Epithelial cell of esophagus (primary cell): ENCODE results near the gene ENPP1.
"Not testable (repeated sequence)": the region's sequence is repeated elsewhere in the genome, so short reads cannot be mapped to it uniquely, and the experiment has no call there.

ENCODE experiments used
- DNase-seq: peaks from one replicate; pipeline ENCODE4 v3.0.0; 2010; ENCODE audit warnings: low read depth
- H3K4me3 ChIP-seq: 2 replicates; pipeline ENCODE4 v1.5.1; 2011; ENCODE audit warnings: mild to moderate bottlenecking, low read length, control low read depth
- CTCF ChIP-seq: IDR thresholded peaks from 2 replicates; pipeline ENCODE4 v1.5.1; 2011; ENCODE audit warnings: low read depth, mild to moderate bottlenecking, low read length, control low read depth, inconsistent platforms; ENCODE audit not compliant: insufficient read depth; ENCODE audit errors: missing control alignments

Gene ENPP1

GRCh38 chr6:131894493-131895424, 86.9 kb downstream of the ENPP1 start:
- DNase-seq: no peak
- H3K4me3 ChIP-seq: no peak overlapping the region
- no peak for TF ChIP-seq CTCF

GRCh38 chr6:131897050-131897435, 89.2 kb downstream of the ENPP1 start:
- TF ChIP-seq CTCF: no peak
- DNase-seq: no peak
- no peak overlapping the region for H3K4me3 ChIP-seq

GRCh38 chr6:131897621-131898020, 89.8 kb downstream of the ENPP1 start:
- no peak overlapping the region for H3K4me3 ChIP-seq
- TF ChIP-seq CTCF: no peak
- no peak for DNase-seq

GRCh38 chr6:131898718-131899117, 90.9 kb downstream of the ENPP1 start:
- H3K4me3 ChIP-seq: no peak overlapping the region
- no peak for DNase-seq
- no peak for TF ChIP-seq CTCF

GRCh38 chr6:131900231-131900630, 92.4 kb downstream of the ENPP1 start:
- DNase-seq: peak; percentile 15
- no peak for TF ChIP-seq CTCF
- H3K4me3 ChIP-seq: no peak overlapping the region

GRCh38 chr6:131901326-131901873, 93.6 kb downstream of the ENPP1 start:
- DNase-seq, H3K4me3 ChIP-seq: not testable (repeated sequence)

GRCh38 chr6:131903734-131904133, 95.9 kb downstream of the ENPP1 start:
- DNase-seq, H3K4me3 ChIP-seq: not testable (repeated sequence)

- DNase-seq, H3K4me3 ChIP-seq: not testable (repeated sequence)
Measured at GRCh38 chr6:131908787-131909186, 101.0 kb downstream of the ENPP1 start.
